ENCODE measurements around the gene GBX1. TPM values are rescaled to one million over a fixed set of nuclear protein-coding genes. Genes with fewer than 3 reads are reported as not detected.

GBX1 gene
- total RNA-seq, 2 donors from 2014 or later: not detected

- Histone ChIP-seq H3K9me3 (no peaks in the 10 kb centered on the region), H3K27me3 (replicated peaks; ENCODE audit: insufficient read depth) (no peaks in the 10 kb centered on the region), H3K27ac (no peak within 1 kb of the TSS), H3K36me3 (peaks cover 25% of the 10 kb centered on the region), H3K4me3 (no peak within 1 kb of the TSS), H3K4me1 (ENCODE audit: control insufficient read depth in 1 of 2, low read depth in 2 of 2) (no peaks in the 10 kb centered on the region)
- DNase-seq (ENCODE audit: low spot score): no peak
- no peak for TF ChIP-seq CTCF (IDR thresholded peaks at IDR 0.05)
- ATAC-seq (ENCODE audit: insufficient number of reproducible peaks, low FRiP score, low read depth): no peak
These were observed 42.8 kb upstream of the GBX1 start, which contains the start of gene H2BK1 for GRCh38 chr7:151210087-151210854. H2BK1 (minus strand) TSS chr7:151210488; CDS start chr7:151210318, 170 bp downstream.

DNA sequence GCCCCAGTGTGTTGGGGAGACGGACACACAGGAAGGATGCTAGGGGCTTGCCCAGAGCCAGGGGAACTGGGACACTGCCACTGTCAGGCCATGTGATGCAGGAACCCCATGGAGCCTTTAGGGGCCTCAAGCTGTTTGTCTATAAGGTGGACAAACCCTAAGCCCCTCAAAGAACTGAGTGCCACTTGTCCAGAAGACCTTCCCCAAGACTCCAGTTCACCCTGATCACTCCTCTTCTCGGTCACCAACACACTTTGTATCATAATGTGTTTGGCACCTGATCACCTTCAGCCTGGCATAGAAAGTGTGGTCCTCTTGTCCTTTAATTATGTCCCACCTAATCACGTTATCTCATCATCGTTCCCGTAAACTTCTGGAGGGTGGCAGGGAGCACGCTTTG lies 42.1 kb upstream of the GBX1 start:
- H3K9me3 ChIP-seq: no peaks in the 10 kb centered on the region
- no peaks in the 10 kb centered on the region for H3K27me3 ChIP-seq (replicated peaks; ENCODE audit: insufficient read depth)
- no peak overlapping the region for H3K27ac ChIP-seq
- ATAC-seq (ENCODE audit: insufficient number of reproducible peaks, low FRiP score, low read depth) (no peak), DNase-seq (ENCODE audit: low spot score) (no peak)
- H3K4me3 ChIP-seq: no peak overlapping the region
- no peak for TF ChIP-seq CTCF (IDR thresholded peaks at IDR 0.05)
- H3K4me1 ChIP-seq (ENCODE audit: control insufficient read depth in 1 of 2, low read depth in 2 of 2): no peaks in the 10 kb centered on the region
- peaks cover 18% of the 10 kb centered on the region for H3K36me3 ChIP-seq

- H3K27me3 ChIP-seq (replicated peaks; ENCODE audit: insufficient read depth): no peaks in the 10 kb centered on the region
- TF ChIP-seq CTCF (IDR thresholded peaks at IDR 0.05): no peak
- peaks cover 6% of the 10 kb centered on the region for H3K36me3 ChIP-seq
- H3K9me3 ChIP-seq: no peaks in the 10 kb centered on the region
- no peaks in the 10 kb centered on the region for H3K4me1 ChIP-seq (ENCODE audit: control insufficient read depth in 1 of 2, low read depth in 2 of 2)
- no peak overlapping the region for H3K4me3 ChIP-seq
- no peak overlapping the region for H3K27ac ChIP-seq
- no peak for DNase-seq (ENCODE audit: low spot score)
- ATAC-seq (ENCODE audit: insufficient number of reproducible peaks, low FRiP score, low read depth): no peak
These were observed 40.9 kb upstream of the GBX1 start for GRCh38 chr7:151208253-151208862.

GRCh38 chr7:151207804-151208203 lies 40.3 kb upstream of the GBX1 start:
- no peak overlapping the region for H3K4me3 ChIP-seq
- ATAC-seq (ENCODE audit: insufficient number of reproducible peaks, low FRiP score, low read depth): no peak
- DNase-seq (ENCODE audit: low spot score): no peak
- H3K9me3 ChIP-seq: no peaks in the 10 kb centered on the region
- no peaks in the 10 kb centered on the region for H3K4me1 ChIP-seq (ENCODE audit: control insufficient read depth in 1 of 2, low read depth in 2 of 2)
- no peak for TF ChIP-seq CTCF (IDR thresholded peaks at IDR 0.05)
- no peak overlapping the region for H3K27ac ChIP-seq
- H3K36me3 ChIP-seq: peaks cover under 1% of the 10 kb centered on the region
- H3K27me3 ChIP-seq (replicated peaks; ENCODE audit: insufficient read depth): no peaks in the 10 kb centered on the region

DNA sequence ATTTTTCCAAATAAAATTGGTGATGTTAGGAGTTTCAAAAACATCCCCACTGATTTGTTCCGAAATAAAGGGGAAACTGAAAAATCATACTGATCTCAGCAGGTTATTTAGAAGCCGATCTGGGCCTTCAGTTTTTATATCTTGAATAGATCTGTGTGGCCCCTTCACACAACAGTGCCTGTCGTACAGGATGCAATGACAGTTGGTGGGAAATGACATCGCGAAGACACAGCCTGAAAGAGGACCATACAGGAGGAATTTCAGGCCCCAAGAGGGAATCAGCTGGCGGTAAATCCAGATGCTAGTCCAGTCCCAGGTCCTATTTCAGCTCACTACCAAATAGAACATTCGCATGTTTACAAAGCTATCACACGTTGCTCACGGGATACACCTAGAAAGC lies 39.8 kb upstream of the GBX1 start:
- DNase-seq (ENCODE audit: low spot score): no peak

More for the DNA sequence above, 39.8 kb upstream of the GBX1 start:
- H3K36me3 ChIP-seq: no peaks in the 10 kb centered on the region
- no peak for TF ChIP-seq CTCF (IDR thresholded peaks at IDR 0.05)
- H3K4me3 ChIP-seq: no peak overlapping the region
- H3K4me1 ChIP-seq (ENCODE audit: control insufficient read depth in 1 of 2, low read depth in 2 of 2): no peaks in the 10 kb centered on the region
- H3K27ac ChIP-seq: no peak overlapping the region
- no peaks in the 10 kb centered on the region for H3K9me3 ChIP-seq
- no peaks in the 10 kb centered on the region for H3K27me3 ChIP-seq (replicated peaks; ENCODE audit: insufficient read depth)
- no peak for ATAC-seq (ENCODE audit: insufficient number of reproducible peaks, low FRiP score, low read depth)

Measured in thoracic aorta (tissue), 2 donors.